Erythroblast (primary cell): ENCODE data around the gene WDR90.

ENCODE experiments used
- GATA1 ChIP-seq: IDR thresholded peaks from 2 replicates; pipeline ENCODE4 v1.6.1; 2011; ENCODE audit warnings: low read depth, mild to moderate bottlenecking, control low read depth, low read length, moderate library complexity
- POLR2A ChIP-seq: IDR thresholded peaks from 2 replicates; pipeline ENCODE4 v1.6.1; 2011; ENCODE audit warnings: mild to moderate bottlenecking, low read length

GRCh38 chr16:630249-630814, 18.8 kb upstream of the WDR90 start:
- no peak for TF ChIP-seq POLR2A
- TF ChIP-seq GATA1: no peak
